Central memory CD4-positive, alpha-beta T cell (primary cell): ENCODE results near the gene CHD3.

Experiments
- DNase-seq: peaks from one replicate; pipeline ENCODE4 v3.0.0; 2022

The CHD3 gene

DNA sequence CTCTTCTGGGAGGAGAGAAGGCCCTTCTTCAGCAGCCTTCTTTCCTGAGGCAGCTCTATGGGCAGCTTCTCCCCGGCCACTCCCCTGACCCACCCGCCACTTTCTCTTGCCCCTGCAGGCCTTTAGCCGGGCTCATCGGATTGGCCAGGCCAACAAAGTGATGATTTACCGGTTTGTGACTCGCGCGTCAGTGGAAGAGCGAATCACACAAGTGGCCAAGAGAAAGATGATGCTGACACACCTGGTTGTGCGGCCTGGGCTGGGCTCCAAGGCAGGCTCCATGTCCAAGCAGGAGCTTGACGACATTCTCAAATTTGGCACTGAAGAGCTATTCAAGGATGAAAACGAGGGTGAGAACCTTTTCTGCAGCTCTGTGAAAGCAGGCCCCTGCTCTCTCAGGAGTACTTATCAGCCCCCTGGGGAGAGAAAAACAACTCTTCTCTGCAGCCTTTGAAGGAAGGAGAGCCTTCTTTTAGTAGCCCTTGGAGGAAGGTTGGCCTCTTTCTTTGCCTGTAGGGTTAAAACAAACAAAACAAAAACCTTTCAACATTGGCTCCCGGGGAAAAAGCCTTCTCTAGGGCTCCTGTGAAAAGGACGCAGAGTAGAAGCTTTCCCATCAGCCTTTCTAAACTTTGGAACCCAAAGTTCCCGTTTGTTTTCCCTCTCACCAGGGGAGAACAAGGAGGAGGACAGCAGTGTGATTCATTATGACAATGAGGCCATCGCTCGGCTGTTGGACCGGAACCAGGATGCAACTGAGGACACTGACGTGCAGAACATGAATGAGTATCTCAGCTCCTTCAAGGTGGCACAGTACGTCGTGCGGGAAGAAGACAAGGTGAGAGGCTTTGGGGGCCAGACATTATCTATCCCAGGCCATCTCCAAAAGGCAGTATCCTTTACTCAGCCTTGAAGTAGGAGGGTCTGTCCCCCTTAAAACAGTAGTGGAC, 14.8 kb downstream of the CHD3 start:
- DNase-seq: no peak

DNA sequence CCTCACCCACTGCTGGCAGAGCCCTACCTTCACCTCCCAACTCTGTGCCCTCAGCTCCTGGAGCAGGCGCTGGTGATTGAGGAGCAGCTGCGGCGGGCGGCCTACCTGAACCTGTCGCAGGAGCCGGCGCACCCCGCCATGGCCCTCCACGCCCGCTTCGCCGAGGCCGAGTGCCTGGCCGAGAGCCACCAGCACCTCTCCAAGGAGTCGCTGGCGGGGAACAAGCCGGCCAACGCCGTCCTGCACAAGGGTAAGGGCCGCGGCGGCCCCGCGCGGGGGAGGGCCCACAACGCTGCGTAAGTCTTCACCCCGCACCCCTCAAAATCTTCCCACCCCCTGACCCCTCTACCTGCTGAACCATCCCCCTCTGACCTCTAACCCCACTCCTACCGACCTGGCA, 20.5 kb downstream of the CHD3 start:
- DNase-seq: no peak

DNA sequence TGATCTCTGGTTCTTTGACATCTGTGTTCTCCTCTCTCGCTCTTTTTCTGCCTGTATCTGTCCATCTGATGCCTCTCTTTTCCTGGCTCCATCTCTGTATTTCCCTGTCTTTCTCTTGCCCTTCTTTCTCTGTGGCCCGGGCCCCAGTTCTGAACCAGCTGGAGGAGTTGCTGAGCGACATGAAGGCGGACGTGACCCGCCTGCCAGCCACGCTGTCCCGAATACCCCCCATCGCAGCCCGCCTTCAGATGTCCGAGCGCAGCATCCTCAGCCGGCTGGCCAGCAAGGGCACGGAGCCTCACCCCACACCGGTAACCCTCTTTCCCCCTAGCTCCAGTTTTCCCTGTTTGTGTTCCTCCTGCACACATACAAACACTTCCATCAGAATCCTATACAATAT, 21.7 kb downstream of the CHD3 start:
- DNase-seq: no peak

DNA sequence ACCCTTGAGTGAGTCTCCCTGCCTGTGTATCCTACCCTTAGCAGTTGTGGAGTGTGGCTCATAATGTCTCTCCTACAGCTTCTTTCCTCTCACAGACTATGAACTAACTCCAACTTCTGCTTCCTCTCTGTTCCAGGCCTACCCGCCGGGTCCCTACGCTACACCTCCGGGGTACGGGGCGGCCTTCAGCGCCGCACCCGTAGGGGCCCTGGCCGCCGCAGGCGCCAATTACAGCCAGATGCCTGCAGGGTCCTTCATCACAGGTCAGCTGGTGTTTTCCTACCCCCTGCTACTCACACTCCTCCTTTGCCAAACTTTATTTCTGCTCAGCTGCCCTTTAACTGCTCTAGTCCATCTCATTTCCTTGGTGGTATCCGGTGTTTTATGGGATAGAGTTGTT, 22.1 kb downstream of the CHD3 start:
- no peak for DNase-seq

DNA sequence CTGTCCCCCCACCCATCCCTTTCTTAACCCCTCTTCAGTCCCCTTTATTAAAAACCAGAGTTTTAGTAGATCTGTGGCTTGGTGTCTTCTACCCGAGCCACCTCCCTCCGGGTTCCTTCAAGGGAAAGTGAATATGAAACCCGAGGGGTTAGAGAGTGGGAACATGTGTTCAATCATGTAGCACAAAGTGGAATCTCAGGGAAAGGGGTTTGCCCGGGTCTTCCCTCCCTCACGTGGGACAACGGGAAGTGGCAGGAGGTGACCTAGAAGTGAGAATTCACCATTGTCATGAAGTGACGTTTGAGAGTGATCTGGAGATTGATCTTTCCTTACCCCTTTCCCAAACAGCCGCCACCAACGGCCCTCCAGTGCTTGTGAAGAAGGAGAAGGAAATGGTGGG, 22.5 kb downstream of the CHD3 start:
- no peak for DNase-seq

DNA sequence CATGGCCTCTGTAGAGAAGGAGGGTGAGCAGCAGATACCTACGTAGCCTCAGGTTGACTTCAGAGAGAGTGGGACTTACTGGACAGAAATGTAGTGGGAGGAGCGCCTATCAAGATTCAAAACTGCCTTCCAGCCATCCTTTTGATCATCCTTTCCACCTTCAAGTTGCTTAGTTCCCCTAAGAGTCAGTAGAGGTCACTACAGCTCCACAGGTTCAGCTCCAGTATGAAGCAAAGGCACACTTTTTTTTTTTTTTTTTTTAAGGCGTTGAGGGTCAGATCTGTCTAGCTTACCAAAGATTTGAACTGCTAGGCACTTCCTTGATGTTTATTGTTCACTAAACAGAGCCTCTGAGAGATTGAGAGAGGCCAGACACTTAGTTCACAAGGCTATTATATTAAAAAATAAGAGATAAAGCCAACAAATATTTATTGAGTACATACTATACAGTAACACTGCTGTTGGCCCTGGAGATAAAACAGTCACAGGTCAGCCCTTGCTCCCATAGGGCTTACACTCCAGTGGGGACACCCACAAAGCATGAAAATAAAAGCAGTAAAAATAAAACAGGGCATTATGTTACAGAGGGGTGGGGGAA, 24.4 kb downstream of the CHD3 start:
- peak; percentile 68 for DNase-seq

DNA sequence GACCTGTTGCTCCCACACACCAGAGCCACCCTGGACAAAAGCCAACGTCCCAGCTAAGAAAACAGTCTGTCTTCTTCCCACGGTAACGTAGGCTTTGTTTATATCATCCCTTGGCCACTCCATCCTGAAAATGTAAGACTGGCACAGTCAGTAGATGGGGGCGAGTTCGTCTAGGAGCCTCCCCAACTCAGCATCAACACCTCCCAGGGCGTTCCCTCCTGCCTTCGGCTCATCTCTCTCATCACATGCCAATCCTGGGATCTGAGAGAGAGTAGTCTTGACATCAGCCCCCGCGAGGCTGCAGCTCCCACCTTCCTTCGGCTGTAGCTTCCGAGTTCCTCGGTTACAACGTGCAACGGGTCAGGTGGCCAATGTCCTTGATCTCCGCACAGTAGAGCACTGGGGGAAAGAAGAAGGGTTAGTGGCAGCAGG, 26.6 kb downstream of the CHD3 start:
- DNase-seq: no peak

DNA sequence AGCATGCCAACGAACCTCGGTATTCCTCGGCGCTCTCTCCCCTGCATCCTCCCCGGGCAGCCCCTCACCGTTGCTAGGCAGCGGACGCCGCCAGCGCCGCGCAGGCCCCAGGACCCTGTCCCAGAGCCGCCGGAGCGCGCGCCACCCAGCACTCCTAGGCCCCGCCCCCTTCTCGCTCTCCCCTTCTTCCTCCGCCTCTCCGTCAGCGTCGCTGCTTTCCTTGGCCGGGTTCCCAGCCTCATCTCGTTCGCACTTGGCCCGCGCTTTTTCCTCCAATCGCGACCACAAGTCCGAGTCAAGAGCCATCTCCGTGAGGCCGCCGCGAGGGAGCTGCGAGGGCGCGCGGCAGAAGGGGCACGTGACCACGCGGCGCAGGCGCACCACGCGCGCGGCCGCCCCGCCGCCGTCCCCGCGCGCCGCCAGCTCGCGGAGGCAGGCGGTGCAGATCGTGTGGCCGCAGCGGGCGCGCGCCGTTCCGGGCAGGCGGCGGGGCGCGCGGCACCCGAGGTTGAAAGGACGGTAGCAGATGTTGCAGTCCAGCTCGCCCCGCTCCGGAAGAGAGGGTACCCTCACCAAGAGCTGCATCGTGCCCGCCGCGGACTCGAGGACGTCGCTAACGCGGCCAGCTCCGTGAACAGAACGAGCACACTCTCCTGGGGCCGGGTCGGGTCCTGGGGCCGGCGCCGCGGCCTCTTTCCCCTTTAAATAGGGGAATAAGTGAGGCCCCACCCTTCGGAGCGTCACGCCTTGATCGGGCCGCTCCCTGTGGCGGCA, 27.2 kb downstream of the CHD3 start, which contains the start of gene RNF227:
Gene RNF227 (minus strand): TSS at position 679 of the 774 bp plus-strand sequence. CDS start 94 bp downstream, at position 585.
- DNase-seq: peak; percentile 79

DNA sequence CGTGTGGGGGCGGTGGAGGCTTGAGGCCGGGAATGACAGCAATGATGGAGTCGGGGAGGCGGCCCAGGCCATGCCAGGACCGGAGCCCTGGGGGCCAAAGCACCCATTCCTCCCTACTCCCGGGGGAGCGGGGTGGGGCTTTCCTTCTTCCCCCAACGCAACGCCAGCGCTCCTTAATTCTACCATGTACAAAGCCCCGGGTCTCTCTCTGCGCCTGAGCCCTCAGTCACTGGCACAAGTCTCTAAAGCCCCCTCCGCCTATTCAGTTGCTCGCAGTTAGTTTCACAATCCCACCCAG, 27.7 kb downstream of the CHD3 start:
- DNase-seq: no peak

DNA sequence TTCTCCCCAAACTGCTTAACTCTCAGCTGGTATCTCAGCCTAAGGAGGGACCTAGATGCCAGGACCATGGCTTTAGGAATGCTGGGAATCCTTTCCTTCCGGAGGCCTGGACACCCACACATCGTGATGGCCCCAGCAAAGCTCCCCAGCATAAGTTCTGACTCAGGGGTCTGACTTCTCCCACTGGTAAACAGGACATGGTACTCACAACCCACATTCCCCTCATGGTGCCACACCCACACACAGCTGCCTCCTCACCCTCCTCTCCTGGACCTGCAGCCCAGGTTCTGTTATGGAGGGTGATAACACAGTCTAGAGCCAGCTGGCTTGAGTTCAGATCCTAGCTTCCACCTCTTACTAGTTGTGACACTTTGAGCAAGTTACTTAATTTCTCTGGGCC, 28.2 kb downstream of the CHD3 start:
- DNase-seq: no peak

DNA sequence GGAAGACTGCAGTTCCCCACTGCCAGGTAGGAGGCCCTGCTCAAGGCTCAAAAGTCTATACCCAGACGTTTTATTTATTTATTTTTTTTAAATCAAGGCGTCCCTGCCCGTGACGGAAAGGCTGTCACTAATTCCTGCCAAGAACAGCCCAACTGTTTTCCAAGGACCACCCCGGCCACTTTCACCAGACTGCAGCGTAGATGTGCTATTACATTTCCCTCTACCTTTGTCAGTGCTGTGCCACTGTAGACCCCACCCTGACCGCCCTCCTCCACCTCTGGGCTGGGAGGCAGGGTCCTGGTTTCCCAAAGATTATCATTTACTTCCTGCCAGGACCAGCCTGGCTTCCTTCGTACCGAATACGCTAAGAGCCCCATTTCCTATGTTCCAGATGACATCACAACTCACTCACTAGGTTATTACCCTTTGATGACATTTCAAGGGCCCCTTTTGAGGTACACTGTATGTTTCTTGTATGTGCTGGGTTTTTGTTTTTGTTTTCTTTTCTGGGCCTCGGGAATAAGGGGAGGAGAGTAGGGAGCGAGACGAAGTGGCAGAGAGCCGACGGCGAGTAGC, 33.8 kb downstream of the CHD3 start:
- no peak for DNase-seq

DNA sequence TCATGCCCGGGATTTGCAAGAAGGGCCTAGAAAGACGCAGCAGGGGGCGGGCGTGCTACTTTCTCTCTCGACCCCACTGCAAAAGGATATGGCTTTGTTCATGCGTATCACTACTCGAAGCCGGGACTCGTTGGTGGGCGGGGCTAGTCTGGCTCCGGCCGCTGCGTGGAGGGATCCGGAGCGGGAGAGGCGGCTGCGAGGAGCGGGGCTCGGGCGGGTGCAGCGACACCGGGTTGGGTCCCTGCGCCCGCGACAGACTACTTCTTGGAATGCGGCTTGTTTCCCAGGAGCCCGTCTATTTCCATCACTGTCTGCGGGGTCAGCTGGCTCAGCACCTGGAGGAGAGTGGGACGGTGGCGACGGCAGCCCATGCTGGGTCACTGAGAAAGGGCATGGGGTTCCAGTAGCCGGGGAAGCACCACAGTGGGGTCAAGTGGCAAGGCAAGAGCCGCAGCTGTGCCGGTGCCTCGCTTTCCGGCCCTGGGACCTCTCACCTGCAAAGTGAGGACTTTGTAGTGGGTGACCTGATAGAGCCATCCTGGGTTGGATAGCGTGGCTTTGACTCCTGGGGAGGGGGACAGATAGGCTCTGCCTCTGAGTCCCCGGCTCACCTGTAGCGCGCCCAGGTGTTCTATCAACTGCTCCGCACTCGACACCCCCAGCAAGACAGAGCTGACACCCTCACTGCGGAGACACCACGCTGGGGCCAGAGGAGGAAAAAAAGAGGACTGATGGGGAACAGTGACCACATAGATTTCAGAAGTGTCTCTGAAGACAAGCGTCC, 34.4 kb downstream of the CHD3 start:
- DNase-seq: peak; percentile 76

DNA sequence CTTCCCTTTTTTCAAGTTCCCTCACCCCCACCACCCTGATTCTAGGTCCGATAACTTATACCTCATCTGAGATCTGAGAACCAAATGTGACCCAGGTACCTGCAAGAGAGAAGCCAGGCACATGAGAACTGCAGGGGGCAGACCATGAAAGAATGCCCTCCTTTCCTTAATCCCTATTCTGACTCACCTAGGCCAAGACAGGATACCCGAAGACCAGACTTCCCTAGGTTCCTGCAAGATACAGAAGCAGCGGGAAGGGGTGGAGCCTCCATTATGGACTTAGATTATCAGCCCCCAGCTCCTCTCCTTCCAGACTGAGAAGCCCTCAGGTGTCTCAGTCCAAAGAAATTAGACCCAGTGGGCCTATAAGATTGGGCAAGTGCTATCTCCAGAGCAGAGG, 39.0 kb downstream of the CHD3 start:
- no peak for DNase-seq

DNA sequence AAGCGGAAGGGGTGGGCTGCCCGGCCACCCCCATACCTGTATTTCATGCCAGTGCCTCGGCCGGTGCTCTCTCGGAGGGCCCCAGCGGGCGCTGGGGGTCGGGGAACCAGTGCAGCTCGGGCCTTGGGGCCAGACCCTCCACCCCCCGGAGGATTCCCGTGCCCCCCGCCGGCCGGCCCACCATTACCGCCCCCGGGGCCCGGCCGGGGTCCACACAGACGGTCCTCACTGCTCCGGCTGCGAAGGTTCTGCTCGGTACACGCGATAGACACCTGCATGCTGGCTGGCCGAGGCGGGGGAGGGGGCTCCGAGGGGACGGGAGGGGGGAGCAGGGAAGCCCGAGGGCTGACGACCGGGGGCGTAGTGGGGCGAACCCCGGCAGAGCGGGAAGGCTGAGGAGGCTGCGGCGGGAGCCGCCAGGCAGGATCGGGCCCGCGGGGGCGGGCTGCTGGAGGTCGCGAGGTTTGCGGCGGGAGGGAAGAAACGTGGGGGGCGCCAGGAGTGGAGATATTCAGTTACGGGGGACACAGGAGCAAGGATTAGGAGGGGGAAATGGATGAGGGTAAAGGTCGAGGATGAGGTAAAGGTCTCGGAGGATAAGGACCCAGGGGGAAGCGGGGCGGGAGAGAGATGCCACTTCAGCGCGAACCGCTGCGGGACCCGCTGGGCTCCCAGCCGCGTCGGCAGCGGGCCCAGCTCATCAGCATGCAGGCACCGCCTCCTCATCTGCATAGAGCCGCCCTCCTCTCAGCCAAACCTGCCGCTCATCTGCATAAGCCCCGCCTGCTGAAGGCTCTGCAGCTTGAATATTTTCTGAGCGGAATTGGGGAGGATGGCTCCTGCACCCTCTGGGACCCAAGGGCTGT, 40.8 kb downstream of the CHD3 start, which contains the start of gene KCNAB3:
Gene KCNAB3 (minus strand): TSS at position 699 of the 866 bp plus-strand sequence. CDS start 421 bp downstream, at position 278.
- DNase-seq: peak; percentile 65

DNA sequence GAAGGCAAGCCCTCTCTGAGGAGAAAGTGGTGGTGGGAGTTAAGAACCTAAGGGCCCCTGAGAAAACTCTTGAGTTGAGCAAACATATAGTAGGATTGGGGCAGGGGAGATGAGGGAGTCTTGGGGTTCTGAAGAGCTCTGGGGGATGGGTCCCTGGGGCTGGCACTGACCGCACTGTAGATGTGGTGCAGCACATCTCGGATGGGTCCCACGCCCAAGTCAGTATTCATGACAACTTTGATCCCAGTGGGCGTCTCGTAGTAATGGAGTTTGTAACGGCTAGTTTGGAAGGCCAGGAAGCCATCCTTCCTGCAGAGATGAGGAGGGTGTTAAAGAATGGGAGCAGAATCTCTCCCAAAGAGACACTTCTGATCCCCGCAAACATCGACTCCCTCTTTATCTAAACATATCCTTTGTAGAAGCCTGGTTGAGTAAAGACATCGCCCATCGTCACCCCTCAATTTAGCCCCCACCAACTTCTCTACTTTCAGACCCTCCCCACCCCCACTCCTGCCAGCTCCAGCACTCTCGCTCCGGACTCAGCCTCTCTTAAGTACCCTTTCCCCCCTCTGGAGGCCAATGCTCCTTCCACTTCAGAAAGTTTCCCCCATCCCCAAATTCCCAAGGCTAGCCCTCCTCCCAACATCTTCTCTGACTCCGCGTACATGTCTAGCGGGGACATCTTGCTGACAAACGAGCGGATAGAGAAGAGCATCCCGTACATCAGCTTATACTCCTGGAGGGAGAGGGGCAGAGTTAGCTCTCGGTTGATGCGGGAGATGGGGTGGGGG, 42.4 kb downstream of the CHD3 start:
- DNase-seq: no peak

DNA sequence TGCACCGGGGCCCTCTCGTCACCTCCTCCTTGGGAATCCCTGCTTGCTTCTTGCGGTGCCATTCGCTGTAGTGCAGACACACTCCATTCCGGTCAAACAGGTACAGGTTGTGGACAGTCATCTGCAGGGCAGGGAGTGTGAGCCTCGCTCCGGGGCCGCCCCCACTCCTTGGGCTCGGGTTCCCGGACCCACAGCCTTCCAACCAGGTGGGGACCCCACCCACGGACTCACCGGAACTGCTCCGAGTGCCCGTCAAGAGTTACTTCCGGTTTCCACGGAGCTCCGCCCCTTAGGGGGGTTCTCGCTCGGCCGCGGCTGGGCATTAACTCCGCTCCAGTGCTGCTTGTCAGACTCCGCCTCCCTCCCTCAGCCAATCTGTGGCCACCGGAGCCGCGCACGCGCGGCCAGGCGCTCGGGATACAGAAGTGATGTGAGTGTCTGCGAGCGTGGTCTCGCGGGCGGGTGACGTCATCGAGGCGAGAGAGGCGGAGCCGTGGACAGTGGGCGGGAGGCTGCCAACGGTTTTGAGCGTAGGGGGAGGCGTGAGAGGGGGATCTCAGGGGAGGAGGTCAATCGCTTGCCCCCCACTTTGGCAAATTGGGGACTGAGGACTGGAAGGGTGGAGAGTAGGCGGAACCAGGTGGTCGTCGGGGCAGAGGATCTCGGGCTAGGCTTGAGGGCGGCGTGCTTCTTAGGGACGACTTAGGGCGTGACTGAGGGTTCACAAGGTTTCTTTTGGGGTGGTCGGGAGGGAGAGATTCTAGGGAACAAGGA, 43.3 kb downstream of the CHD3 start, which contains the start of the genes CNTROB and TRAPPC1:
Gene CNTROB (plus strand): TSS at position 498 of the 774 bp plus-strand sequence. CDS start 874 bp downstream, outside the sequence.
Gene TRAPPC1 (minus strand): TSS at position 238 of the 774 bp plus-strand sequence. CDS start 117 bp downstream, at position 121.
- peak; percentile 99 for DNase-seq

DNA sequence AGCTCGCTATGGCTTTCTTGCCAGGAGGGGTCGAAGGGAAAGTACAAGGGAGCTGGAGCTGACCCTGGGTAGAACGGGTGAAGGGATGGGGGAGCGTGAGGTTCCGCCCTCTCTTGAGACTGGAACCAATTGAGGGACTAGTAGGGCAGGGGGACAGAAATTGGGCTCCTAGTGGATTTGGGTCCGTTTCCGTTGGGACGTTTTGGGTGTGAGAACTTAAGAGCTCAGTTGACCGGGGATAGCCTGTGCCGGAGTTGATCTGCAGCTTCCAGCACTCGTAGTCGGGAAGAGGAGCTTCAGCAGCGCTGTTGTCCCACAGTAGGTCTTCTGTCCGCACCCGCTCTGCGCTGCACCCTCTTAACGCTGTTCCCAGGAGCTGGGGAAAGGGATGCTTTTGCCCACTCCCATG, 43.9 kb downstream of the CHD3 start:
- DNase-seq: peak; percentile 11

DNA sequence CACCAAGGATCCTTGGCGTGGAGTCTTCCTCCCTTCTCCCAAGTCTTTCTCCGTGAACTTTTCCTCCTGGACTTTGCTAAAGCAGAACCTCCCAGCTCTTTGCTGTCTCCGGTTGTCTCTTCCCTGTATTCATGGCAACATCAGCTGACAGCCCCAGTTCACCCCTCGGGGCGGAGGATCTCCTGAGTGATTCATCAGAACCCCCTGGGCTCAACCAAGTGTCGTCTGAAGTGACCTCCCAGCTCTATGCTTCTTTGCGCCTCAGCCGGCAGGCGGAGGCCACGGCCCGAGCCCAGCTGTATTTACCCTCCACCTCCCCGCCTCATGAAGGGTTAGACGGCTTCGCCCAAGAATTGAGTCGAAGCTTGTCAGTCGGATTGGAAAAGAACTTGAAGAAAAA, 44.4 kb downstream of the CHD3 start:
- DNase-seq: no peak

DNA sequence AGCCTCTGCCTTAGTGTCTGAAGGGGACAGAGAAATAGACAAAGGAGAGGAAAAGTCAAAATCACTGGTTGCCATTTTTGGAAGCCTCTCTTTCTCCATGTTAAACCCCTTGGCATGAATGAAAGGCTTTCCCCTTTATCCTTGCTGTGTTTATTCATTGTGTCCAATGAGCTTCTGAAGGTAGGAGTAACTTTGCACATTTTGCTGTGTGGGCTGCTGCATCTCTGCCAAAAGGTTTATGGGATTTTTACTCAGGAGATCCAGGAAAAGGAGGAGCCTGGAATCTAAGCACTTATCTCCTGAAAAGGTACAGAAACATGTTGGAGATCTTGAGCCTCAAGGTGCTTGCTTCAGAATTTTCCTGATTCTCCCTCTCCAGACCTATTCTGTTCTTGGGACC, 47.3 kb downstream of the CHD3 start:
- DNase-seq: no peak
